Stimulated activated CD4-positive, alpha-beta T cell treated with anti-CD3 and anti-CD28 coated beads, Interleukin-12 subunit alpha, Interleukin-12 subunit beta, amount 100 ng/mL, for 24 hours (primary cell): ENCODE data around the gene SPATA21.
A peak's percentile ranks its signal among the peaks of the same experiment; 100 is the strongest.

Experiments used
- DNase-seq, 2 experiments: peaks; one replicate each; pipeline ENCODE4 v3.0.0-alpha.2; 2020; ENCODE audit warnings: low read depth in 2 of 2

The SPATA21 gene

DNA sequence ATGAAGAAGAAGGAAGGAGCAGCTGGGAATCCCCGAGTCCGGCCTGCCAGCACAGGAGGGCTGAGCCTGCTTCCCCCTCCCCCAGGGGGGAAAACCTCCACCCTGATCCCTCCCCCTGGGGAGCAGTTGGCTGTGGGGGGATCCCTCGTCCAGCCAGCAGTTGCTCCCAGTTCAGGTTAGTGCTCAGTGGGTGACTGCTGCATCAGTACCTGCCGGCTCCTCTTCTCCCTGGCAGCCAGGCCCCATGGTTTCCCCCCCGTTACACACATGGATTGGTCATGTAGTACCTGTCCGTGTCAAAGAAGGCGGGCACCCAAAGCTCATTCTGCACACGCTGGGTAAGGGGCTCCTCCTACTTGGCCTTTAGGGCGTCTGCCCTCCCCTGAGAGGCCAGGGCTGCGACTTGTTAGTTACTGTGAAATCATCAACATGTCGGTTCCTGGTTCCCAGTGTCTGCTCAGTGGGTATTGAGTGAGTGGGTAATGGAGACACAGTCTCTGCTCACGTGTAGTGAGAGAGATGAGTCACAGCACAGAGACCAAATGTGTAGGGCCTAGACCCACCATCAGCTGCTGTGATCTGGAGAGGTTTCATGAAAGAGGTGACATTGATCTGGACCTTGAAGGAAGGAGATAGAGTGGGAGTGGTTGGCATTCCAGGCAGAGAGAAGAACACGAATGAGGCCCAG, 14.8 kb upstream of the SPATA21 start:
- DNase-seq, result no peak

DNA sequence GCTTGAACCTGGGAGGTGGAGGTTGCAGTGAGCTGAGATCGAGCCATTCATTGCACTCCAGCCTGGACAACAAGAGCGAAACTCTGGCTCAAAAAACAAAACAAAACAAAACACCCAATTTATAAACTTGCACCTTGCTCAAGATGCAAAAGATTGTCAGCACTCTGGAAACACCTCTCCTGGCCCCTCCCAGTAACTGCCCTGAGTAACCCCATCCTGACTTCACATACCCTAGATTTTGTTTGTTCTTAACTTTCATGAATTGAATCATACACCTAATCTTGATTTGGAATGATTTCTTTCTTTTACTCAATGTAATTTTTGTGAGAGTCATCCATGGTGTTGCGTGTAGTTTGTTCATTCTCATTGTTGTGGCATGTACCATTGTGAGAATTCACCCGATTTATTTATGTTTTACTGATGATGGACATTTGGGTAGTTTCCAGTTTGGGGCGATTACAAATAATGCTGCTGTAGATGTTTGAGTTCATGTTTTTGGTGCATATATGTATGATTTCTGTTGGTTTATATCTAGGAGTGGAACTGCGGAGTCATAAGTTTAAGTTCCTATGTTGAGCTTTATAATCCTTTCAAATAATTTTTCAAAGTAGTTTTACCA, 13.7 kb upstream of the SPATA21 start:
- DNase-seq, result no peak

DNA sequence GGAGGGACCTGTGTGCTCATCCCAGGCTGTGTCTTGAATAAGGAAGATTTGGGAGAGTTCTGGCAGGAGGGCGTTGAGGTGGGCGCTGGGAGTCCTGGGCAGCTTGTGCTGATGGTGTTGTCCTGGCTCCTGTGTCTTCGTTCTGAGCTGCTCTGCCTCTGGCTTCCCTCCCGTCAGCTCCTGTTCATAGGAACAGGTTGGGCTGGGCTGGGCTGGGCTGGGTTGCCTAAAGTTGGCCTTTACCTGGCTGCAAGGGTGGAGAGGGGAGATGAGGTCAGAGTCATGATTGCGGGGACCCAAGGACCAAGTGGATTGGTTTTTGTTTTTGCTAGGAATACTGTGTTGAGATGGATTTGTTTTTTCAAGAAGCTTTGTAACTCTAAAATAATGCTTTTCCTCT, 12.4 kb upstream of the SPATA21 start:
- no peak for DNase-seq

DNA sequence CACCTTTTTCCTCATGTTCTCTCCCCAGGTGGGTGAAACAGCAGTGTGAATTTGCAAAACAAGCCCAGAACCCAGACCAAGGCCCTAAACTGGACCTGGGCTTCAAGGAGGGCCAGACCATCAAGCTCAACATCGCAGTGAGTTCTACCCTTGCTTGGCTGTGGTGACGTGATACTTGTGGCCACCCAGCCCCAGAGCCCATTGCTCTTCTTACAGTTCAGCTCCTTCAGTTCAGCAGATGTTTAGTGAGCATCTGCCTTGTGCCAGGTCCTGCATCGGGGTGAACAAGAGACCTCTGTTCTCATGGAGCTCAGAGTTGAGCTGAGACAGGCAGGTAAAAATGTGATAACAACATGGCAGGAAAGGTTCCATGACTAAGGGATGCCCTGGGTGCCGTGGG, 11.8 kb upstream of the SPATA21 start:
- DNase-seq, result no peak

DNA sequence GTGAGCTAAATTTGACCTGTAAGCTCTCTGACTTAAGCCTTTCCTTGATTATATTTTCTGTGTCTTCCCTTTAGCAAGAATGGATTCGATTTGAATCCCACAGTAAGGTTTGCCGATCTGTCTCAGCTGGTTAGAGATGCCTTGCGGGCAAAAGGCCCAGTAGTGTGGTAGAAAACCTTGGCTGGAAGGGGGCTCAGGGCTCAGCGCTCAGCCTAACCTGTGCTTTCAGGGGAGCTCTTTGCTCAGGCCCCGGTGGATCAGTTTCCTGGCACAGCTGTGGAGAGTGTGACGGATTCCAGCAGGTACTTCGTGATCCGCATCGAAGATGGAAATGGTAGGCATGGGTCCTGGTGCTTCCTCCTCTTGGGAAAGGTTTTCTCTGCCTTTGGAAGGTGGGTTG, 10.4 kb upstream of the SPATA21 start:
- DNase-seq, result no peak

DNA sequence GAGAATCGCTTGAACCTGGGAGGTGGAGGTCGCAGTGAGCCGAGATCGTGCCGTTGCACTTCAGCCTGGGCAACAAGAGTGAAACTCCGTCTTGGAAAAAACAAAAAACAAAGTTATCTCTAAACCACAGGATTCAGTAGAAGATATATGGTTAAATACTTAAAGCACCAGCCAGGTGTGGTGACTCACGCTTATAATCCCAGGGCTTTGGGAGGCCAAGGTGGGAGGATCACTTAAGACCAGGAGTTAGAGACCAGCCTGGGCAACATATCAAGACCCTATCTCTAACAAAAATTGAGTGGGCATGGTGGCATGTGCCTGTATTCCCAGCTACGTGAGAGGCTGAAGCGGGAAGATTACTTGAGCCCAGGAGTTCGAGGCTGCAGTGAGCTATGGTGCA, 8.9 kb upstream of the SPATA21 start:
- DNase-seq, result no peak

DNA sequence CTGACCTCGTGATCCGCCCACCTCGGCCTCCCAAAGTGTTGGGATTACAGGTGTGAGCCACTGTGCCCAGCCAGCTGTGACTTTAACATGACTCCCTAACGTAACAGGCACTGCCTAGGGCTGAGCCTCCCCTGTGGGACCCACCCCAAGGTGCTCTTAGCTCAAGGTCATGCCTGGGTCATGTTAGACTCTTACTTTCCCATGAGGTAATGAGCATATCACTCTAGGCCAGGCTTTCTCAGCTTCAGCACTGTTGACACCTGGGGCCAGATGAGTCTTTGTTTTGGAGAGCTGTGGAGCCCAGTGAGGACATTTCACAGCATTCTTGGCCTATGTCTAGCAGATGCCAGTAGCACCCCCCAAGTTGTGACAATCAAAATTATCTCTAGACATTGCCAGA, 7.8 kb upstream of the SPATA21 start:
- DNase-seq, result no peak

DNA sequence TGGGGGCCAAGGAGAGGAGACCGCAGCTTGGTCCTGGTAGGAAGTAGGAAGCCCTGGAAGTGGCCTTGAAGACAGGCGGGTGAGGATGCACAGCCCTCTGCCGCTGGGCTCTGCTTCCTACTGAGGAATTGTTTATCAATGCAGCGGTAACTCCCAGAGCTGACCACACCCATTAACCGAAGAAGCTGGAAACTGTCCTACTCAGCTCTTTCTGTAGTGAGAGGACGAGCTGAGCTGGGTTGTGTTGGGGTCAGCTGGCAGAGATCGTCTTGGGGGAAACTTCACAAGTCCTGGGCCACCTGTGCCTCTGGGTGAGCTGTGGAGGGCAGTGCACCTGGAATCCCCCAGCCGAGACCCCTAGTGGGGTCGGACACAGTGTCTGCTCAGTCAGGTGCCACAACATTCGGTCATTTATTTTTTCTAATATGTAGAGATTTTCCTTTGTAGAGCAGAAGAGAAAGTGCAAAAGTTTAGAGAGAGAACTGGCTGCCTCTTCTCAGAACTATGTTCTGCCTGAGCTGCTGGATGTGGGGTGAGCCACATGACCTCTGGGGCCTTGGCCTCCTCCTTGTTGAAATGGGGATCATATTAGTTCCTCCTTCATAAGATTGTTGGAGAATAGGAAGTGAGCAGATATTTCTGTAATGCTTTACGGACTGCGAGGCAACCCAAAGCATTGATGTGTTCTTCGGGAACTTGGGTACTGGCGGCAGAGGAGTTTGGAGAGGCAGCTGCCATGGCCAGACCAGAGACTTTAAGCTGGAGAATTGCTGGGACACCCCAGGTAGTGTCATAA, 6.9 kb upstream of the SPATA21 start:
- no peak for DNase-seq

DNA sequence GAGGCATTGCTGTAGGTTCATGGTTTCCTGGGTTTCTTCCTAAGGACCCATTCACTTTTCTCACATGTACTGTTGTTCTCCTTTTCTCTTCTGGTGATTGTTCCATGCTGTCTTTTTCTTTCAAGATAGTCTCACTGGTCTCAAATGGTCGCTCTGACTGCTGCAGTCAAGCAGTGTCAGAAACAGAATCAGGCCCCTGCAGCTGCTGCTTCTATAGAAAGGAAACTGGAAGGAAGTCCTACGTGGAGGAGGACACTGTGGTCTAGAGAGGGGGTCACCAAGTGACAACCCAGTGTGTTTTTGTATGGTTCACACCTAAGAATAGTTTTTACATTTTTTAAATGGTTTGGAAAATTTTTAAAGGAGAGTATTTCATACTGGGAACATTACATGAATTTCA, 5.7 kb upstream of the SPATA21 start:
- DNase-seq, result no peak

DNA sequence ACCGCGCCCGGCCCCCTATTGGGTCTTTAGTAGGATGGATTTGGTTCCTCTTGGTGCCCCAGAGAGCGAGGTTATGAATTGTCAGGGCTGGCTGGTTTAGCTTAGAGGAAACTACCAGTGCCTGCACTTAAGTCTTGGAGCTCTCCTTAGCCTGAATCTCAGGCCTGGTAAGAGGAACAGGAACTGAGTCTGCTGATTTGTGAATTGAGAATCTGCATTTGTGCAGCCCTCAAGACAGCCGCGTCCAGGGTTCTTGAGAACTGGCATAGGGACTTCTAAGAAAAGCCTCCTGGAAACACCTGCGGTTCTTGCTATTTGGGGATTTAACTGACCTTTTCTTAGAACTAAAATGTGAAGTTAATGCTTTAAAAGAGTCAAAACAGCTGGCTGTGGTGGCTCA, 5.0 kb upstream of the SPATA21 start:
- no peak for DNase-seq

DNA sequence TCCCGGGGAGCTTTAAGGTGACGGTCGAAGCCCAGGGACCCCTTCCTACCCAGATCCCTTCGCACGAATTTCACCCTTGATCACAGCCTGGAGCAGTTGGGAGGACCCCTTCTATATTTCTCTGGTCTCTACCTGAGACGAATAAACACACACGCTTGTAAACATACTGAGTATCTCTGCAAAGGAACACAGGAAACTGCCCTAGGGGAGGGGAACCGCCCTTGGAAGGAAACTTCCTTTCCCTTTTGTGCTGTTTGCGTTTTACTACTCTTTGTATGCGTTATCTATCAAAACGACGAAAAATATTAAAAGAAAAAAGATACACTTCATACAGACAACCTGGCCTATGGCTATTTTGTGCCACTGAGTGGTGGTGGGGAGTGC, 4.0 kb upstream of the SPATA21 start:
- no peak for DNase-seq

DNA sequence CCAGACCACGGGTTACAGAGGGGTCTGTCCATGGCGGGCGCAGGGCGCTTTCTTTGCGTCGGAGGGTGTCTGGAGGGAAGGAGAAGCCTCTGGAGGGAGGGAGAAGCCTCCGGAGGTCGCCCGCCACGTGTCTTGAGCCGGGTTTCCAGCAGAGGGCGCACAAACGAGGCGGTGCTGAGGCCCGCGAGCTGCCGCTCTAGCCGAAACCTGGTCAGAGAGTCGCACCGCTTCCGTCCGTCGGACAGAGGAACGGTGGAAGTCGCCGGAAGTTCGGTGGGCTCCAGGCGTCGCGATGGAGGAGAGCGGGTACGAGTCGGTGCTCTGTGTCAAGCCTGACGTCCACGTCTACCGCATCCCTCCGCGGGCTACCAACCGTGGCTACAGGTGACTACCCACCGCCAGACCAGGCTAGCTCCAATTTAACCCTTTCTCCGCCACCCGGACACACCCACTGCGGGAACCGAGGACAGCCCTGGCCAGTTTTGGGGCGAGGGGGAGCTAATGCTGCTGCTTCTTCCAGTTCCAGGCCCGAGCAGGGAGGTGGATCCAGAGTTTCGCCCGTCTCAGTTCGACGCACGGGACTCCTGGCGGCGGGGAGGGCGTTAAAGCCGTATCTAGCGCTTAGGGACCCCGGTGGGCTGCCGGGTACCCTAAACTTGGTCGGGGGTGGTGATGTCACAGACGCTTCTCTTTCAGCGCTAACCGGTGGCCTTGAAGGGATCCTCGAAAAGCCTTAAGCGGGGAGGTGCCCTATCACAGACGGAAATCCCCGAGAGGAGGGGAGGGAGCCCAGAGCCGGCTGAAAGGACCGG, 3.5 kb upstream of the SPATA21 start, which contains the start of gene NECAP2:
NECAP2 (plus strand) TSS at position 255 of the 812 bp plus-strand sequence; CDS start at position 293, 38 bp downstream.
- peak; percentile 84 to 98 for DNase-seq

DNA sequence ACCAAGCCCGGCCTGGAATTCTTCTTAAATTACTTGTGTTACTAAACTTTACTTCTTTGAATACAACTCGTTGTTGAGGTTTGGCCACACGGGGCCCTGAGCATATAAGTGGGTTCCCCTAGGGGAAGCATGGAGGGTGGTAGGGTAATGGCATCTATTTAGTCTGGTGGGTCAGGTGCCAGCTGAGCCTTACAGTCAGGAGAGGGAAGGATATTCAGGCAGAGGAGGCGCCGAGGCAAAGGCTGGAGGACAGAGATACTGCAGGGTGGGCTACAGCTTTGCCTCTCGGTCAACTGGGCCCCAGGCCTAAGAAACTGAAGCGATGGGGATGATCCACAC, 2.9 kb upstream of the SPATA21 start:
- DNase-seq, result no peak

DNA sequence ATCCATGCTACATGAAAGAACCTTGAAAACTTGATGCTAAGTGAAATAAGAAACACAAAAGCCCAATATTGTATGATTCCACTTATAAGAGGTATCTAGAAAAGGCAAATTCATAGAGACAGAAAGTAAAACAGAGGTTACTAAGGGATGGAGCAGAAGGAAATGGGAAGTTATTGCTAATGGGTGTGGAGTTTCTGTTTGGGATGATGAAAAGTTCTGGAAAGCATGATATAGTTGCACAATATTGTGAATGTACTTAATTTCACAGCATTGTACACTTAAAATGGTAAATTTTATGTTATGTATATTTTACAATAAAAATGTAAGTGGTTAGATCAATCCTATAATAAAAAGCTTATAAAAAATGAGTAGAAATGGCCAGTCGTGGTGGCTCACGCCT, 1.7 kb upstream of the SPATA21 start:
- no peak for DNase-seq

DNA sequence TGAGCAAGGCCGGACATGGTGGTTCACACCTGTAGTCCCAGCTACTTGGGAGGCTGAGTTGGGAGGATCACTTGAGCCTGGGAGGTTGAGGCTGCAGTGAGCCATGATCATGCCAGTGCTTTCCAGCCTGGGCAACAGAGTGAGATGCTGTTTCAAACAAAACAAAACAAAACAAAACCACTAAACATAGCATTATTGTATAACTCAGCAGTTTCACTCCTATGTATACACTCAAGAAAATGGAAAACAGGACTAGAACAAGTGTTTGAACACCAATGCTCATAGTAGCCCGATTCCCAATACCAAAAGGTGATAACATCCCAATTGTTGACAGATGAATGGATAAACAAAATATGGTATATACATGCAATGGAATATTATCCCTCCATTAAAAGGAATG, 1.3 kb upstream of the SPATA21 start:
- no peak for DNase-seq

DNA sequence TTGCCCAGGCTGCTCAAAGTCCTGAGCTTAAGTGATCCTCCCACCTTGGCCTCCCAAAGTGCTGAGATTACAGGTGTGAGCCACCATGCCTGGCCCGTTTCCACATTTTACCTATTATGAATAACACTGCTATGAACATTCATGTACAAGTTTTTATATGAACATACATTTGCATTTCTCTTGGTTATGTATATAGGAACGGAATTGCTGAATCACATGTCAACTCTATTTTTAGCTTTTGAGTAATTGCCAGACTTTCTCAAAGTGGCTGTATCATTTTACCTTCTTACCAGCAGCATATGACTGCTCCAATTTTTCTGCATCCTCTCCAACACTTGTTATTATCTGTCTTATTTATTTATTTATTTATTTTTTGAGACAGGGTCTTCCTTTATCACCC, 2.7 kb downstream of the SPATA21 start:
- DNase-seq, result no peak

DNA sequence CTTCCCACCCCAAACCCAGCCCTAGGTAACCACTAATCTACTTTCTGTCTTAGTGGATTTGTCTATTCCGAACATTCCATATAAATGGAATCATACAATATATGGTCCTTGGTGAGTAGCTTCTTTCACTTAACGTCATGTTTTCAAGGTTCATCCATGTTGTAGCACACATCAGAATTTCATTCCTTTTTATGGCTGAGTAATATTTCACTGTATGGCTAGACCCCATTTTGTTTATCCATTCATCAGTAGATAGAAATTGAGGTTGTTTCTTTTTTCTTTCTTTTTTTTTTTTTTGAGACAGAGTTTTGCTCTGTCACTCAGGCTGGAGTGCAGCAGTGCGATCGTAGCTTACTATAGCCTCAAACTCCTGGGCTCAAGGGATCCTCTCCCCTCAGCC, 3.2 kb downstream of the SPATA21 start:
- no peak for DNase-seq

DNA sequence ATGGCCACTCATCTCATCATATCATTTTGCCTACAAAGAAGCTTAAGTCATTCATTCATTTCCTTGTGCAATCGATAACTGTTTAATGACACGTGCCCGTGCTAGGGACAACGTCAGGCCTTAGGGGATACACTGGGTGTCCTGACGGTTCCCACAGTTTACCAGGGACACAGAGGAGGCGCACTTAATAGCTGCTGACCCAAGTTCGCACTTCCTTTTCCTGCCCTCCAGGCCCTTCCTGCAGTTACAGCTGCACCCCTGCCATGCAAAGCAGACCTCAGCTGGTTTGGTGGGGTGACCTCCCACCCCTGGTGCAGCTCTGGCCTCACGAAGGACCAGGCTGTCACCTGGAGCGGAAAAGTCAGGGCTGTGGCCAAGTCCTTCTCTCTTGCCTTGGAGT, 4.2 kb downstream of the SPATA21 start:
- no peak for DNase-seq

DNA sequence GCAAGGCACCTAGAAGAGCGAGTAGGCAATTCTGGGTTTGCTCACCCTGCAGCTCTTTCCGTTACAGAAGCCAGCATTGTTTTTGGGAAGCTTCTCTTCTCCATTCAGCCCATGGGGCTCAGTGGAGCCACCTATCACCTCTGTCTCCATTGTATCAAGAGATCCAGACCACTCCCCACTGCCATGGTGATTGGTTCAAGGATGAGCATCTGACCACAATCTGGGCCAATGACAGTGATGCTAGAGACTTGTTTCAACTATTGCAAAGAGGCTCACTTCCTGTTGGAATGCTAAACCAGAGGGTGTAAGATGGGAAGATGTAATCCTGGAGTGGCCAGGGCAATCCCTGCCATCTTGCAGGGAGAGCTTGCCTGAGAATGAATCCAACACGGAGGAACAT, 6.6 kb downstream of the SPATA21 start:
- no peak for DNase-seq

DNA sequence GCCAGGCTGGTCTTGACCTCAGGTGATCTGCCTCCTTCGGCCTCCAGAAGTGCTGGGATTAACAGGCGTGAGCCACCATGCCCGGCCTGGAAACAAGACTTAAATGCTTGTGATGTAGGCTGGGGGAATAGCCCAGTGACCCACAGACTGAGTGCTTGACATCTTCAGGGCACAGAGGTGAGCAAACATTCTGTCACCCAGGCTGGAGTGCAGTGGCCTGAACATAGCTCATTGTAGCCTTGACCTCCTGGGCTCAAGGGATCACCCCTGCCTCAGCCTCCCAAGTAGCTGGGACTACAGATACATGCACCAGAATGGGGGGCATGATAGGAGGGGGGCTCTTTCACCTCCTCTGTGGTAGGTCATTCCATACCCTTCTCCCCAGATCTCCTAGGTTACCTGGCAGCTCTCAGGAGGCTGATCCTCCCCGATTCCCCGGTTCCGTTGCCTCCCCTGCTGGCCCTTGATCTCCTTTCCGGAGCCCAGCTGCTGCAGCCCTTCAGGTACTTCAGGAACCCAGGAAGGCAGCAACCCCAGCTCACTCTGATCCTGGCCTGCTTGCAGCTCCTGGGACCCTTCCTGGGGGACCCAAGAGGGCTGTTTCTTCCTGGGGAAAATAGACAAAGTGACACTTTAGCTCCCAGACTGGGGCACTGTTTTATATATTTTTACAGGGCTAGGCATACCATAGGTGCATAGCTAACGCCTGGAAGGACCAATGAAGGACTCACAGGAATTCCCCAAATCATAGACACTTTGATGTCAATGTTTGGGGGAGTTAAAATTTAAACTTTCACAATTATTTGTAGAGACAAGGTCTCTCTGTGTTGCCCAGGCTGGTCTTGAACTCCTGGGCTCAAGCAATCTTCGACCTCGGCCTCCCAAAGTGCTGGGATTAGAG, 11.8 kb downstream of the SPATA21 start:
- no peak for DNase-seq

DNA sequence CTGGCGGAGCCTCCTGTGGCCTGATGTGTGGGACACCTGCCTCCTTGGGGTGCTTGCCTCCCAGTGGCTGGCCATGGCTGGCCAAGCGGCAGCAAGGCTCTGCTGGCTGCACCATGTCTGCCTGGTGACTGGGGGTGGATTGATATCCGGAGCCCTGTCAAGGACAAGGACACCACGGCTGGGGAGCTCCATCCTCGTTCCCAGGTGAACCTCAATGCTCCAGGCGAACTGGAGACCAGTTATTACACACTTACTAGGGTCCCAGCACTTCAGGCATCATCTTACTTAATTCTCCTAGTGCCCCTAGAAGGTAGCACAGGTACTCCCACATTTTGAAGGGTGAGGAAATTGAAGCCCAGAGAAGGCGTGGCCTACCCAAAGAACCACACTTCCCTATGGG, 15.2 kb downstream of the SPATA21 start:
- no peak for DNase-seq
